Measurements from ENCODE around the gene PAPOLB. TPM values are rescaled to one million over a fixed set of nuclear protein-coding genes. Genes with fewer than 3 reads are reported as not detected.

PAPOLB gene
- total RNA-seq, 2 experiments from 2014 or later: not detected

GRCh38 chr7:4885317-4885807 lies 23.5 kb upstream of the PAPOLB start:
- CTCF ChIA-PET: interaction anchor here (0.7 to 0.8 kb wide), 2 partner anchors 35 to 1546 kb away, joined by 3 read pairs; no protein-coding TSS in a partner anchor
- Mint-ChIP-seq H3K27ac (no peak overlapping the region), H3K4me3 (no peak overlapping the region), H3K4me1 (ENCODE audit: low read depth) (peaks cover 10% of the 10 kb centered on the region), H3K27me3 (ENCODE audit: low read depth) (peaks cover 29% of the 10 kb centered on the region), H3K9me3 (no peaks in the 10 kb centered on the region), H3K36me3 (ENCODE audit: low read depth) (no peaks in the 10 kb centered on the region)
- intact Hi-C loops (cut with micrococcal nuclease): no loop called here
- DNase-seq: no peak

DNA sequence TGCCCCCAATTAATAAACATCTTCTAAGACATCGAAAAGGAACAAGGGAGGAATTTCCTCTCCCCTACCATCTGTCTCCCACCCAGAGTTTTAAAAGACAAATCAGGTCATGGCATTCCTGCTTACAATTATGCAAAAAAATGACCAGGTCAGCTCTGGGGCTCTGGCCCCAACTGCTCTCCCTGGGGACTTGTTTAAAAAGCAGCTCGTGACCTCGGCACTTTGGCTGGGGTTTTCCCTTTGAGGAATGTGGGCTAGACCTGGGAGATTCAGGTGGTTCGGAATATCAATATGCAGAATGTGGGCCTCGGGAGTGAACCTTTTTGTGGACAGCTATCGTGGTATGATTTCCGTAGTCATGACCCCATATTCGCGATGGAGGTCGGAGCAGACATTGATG lies 22.3 kb upstream of the PAPOLB start:
- Mint-ChIP-seq H3K4me3 (no peak overlapping the region), H3K27me3 (ENCODE audit: low read depth) (peaks cover 35% of the 10 kb centered on the region), H3K36me3 (ENCODE audit: low read depth) (no peaks in the 10 kb centered on the region), H3K4me1 (ENCODE audit: low read depth) (peaks cover 10% of the 10 kb centered on the region), H3K9me3 (no peaks in the 10 kb centered on the region), H3K27ac (no peak overlapping the region)
- CTCF ChIA-PET: interaction anchor here (0.6 to 2.8 kb wide), 12 partner anchors 8 to 562 kb away, joined by 3 to 23 read pairs (median 4); no protein-coding TSS in a partner anchor
- intact Hi-C loops (cut with micrococcal nuclease): loop anchor here (5.0 kb wide), 1 partner anchor 202 kb away; the partner anchor contains the start of gene FOXK1
- no peak for DNase-seq

DNA sequence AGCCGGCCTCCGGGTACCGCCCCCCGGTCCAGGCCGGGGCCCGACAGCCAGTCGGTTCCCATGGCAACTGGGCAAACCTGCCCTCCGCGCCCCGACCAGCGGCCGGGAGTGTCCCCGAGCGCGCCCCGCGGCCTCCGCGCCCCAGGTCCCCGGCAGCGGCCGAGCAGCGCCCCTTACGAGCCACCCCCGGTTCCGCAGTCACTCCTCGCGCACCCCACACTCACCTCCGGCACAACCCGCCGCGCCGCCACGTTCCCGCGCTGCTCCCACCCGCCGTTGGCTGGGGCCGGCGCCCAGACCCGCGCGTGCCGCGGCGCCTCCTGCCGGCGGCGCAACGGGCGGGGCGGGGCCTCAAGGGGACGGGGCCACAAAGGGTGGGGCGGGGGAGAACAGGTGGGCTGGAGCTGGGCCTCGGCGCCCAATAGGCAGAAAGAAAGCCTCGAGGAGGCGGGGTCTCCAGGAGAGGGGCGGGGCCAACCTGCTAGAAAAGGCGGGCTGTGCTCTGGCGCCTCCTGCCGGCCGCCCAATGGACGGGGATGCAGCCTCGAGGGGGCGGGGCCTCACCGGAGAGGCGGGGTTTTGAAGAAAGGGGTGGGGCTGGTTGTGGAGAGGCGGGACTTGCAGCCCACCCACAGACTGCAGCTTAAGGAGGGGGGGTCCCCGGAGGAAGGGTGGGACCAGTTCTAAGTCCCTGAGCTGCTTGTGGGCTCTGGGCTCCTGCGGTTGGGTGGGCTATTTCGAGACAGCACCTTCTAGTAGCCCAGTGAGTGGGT lies 21.7 kb upstream of the PAPOLB start, which contains the start of gene RADIL:
Gene RADIL (minus strand): TSS at position 345 of the 773 bp plus-strand sequence. CDS start 5,577 bp downstream, outside the sequence.
- intact Hi-C loops (cut with micrococcal nuclease): loop anchor here (1.0 to 5.0 kb wide), 6 partner anchors 53 to 201 kb away; partner anchors contain the start of genes AP5Z1 and FOXK1
- peaks cover 36% of the 10 kb centered on the region for H3K27me3 Mint-ChIP-seq (ENCODE audit: low read depth)
- DNase-seq: peak; percentile 96

GRCh38 chr7:4883033-4883371 lies 21.2 kb upstream of the PAPOLB start:
- intact Hi-C loops (cut with micrococcal nuclease): loop anchor here (1.0 to 5.0 kb wide), 6 partner anchors 53 to 201 kb away; partner anchors contain the start of genes AP5Z1 and FOXK1
- peaks cover 10% of the 10 kb centered on the region for H3K4me1 Mint-ChIP-seq (ENCODE audit: low read depth)
- no peak overlapping the region for H3K27ac Mint-ChIP-seq
- no peaks in the 10 kb centered on the region for H3K36me3 Mint-ChIP-seq (ENCODE audit: low read depth)
- H3K9me3 Mint-ChIP-seq: no peaks in the 10 kb centered on the region
- peaks cover 36% of the 10 kb centered on the region for H3K27me3 Mint-ChIP-seq (ENCODE audit: low read depth)
- DNase-seq: no peak
- CTCF ChIA-PET: interaction anchor here (0.6 to 2.8 kb wide), 16 partner anchors 8 to 310 kb away, joined by 3 to 23 read pairs (median 3); no protein-coding TSS in a partner anchor
- H3K4me3 Mint-ChIP-seq: peak overlapping the region; percentile 56

More for the DNA sequence above, 21.7 kb upstream of the PAPOLB start, which contains the start of gene RADIL:
- no peaks in the 10 kb centered on the region for H3K36me3 Mint-ChIP-seq (ENCODE audit: low read depth)
- no peaks in the 10 kb centered on the region for H3K9me3 Mint-ChIP-seq
- CTCF ChIA-PET: interaction anchor here (0.6 to 2.8 kb wide), 16 partner anchors 8 to 561 kb away, joined by 3 to 23 read pairs (median 4); no protein-coding TSS in a partner anchor
- peak within 1 kb of the TSS; percentile 56 for H3K4me3 Mint-ChIP-seq
- peaks cover 10% of the 10 kb centered on the region for H3K4me1 Mint-ChIP-seq (ENCODE audit: low read depth)
- no peak within 1 kb of the TSS for H3K27ac Mint-ChIP-seq

GRCh38 chr7:4882169-4883032 lies 20.6 kb upstream of the PAPOLB start:
- intact Hi-C loops (cut with micrococcal nuclease): loop anchor here (1.0 to 5.0 kb wide), 6 partner anchors 52 to 200 kb away; partner anchors contain the start of genes AP5Z1 and FOXK1
- no peak for DNase-seq
- Mint-ChIP-seq H3K27me3 (ENCODE audit: low read depth) (peaks cover 34% of the 10 kb centered on the region), H3K27ac (no peak overlapping the region), H3K9me3 (no peaks in the 10 kb centered on the region), H3K4me3 (peak overlapping the region; percentile 56), H3K4me1 (ENCODE audit: low read depth) (peaks cover 10% of the 10 kb centered on the region), H3K36me3 (ENCODE audit: low read depth) (no peaks in the 10 kb centered on the region)
- CTCF ChIA-PET: interaction anchor here (0.5 to 2.8 kb wide), 10 partner anchors 8 to 310 kb away, joined by 3 to 23 read pairs (median 4); no protein-coding TSS in a partner anchor

GRCh38 chr7:4880218-4880617 lies 18.4 kb upstream of the PAPOLB start:
- DNase-seq: no peak

GRCh38 chr7:4879396-4880081 lies 17.7 kb upstream of the PAPOLB start:
- Mint-ChIP-seq H3K36me3 (ENCODE audit: low read depth) (no peaks in the 10 kb centered on the region), H3K9me3 (no peaks in the 10 kb centered on the region), H3K27me3 (ENCODE audit: low read depth) (peaks cover 30% of the 10 kb centered on the region), H3K4me3 (no peak overlapping the region), H3K27ac (no peak overlapping the region), H3K4me1 (ENCODE audit: low read depth) (peaks cover 10% of the 10 kb centered on the region)
- CTCF ChIA-PET: interaction anchor here (1.0 kb wide), 1 partner anchor 81 kb away, joined by 3 read pairs; no protein-coding TSS in a partner anchor
- no peak for DNase-seq
- intact Hi-C loops (cut with micrococcal nuclease): loop anchor here (5.0 kb wide), 1 partner anchor 197 kb away; the partner anchor contains the start of gene FOXK1

More at GRCh38 chr7:4880218-4880617, 18.4 kb upstream of the PAPOLB start:
- no peak overlapping the region for H3K27ac Mint-ChIP-seq
- H3K4me1 Mint-ChIP-seq (ENCODE audit: low read depth): peaks cover 10% of the 10 kb centered on the region
- H3K36me3 Mint-ChIP-seq (ENCODE audit: low read depth): no peaks in the 10 kb centered on the region
- H3K9me3 Mint-ChIP-seq: no peaks in the 10 kb centered on the region
- peaks cover 30% of the 10 kb centered on the region for H3K27me3 Mint-ChIP-seq (ENCODE audit: low read depth)
- CTCF ChIA-PET: interaction anchor here (1.0 kb wide), 1 partner anchor 81 kb away, joined by 3 read pairs; no protein-coding TSS in a partner anchor
- intact Hi-C loops (cut with micrococcal nuclease): loop anchor here (5.0 kb wide), 1 partner anchor 198 kb away; the partner anchor contains the start of gene FOXK1
- H3K4me3 Mint-ChIP-seq: no peak overlapping the region

DNA sequence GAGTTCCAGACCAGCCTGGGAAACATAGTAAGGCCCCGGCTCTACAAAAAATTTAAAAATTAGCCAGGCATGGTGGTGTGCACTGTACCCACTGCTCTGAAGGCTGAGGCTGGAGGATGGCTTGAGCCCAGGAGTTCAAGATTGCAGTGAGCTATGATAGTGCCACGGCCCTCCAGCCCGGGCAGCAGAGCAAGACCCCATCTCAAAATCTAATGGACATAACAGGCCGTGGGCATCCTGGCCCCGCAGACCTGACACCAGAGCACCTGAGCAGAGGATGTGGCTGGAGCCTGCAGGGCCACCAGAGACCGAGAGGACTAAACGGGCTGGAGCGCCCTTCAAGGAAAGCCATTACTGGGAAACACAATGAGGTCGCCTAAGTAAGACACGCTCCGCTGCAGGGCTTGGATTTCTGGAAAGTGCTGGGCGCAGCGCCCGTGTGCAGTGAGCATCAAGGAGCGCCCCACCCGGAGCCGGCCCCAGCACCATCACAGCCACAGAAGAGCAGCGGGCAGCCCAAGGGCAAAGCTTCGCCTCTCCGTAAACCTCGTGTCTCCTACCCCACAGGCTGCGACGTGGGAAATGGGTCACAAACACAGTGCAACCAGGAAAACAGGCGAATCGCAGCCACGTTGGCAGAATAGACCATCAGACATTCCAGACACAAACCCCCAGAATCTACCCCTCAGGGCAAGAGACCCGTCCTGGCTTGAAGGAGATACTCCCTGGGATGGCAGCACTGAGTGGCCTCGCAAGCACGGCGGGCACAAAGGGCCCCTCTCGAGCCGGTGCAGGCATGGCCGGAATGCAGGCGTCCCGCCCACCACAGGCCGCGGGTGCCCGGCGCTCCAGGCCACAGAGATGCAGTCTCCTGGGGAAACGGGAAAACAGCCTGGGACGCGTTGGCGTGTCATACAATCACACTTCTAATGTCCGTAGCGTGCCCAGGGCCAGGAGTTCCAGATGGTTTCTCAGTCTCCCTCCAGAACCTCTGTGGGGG lies 16.8 kb upstream of the PAPOLB start:
- Mint-ChIP-seq H3K4me1 (ENCODE audit: low read depth) (peaks cover 10% of the 10 kb centered on the region), H3K4me3 (no peak overlapping the region), H3K9me3 (no peaks in the 10 kb centered on the region), H3K36me3 (ENCODE audit: low read depth) (no peaks in the 10 kb centered on the region), H3K27me3 (ENCODE audit: low read depth) (peaks cover 26% of the 10 kb centered on the region), H3K27ac (no peak overlapping the region)
- intact Hi-C loops (cut with micrococcal nuclease): no loop called here
- CTCF ChIA-PET: interaction anchor here (1.1 kb wide), 1 partner anchor 717 kb away, joined by 5 read pairs; no protein-coding TSS in a partner anchor
- no peak for DNase-seq

DNA sequence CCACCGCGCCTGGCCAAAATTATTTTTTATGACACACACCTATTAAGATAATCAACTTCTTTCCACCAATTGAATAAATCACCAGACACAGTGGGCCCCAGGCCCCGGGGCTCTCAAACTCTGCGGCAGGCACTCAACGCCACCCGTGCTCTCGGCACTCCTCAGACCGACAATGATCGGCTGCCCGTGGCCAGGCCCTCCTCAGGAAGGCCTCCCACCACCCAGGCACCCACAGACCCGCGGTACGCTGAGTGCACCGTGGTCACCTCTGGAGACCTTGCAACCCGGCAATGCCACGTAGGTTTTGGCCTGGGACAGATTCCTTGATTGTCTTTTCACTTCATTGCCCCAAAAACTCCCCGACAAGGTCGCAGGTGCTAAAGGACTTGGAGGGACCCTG lies 14.8 kb upstream of the PAPOLB start:
- H3K4me1 Mint-ChIP-seq (ENCODE audit: low read depth): no peaks in the 10 kb centered on the region
- no peak overlapping the region for H3K27ac Mint-ChIP-seq
- CTCF ChIA-PET: no interaction called here
- H3K27me3 Mint-ChIP-seq (ENCODE audit: low read depth): peaks cover 22% of the 10 kb centered on the region
- DNase-seq: no peak
- intact Hi-C loops (cut with micrococcal nuclease): no loop called here
- no peak overlapping the region for H3K4me3 Mint-ChIP-seq
- no peaks in the 10 kb centered on the region for H3K9me3 Mint-ChIP-seq
- H3K36me3 Mint-ChIP-seq (ENCODE audit: low read depth): no peaks in the 10 kb centered on the region

DNA sequence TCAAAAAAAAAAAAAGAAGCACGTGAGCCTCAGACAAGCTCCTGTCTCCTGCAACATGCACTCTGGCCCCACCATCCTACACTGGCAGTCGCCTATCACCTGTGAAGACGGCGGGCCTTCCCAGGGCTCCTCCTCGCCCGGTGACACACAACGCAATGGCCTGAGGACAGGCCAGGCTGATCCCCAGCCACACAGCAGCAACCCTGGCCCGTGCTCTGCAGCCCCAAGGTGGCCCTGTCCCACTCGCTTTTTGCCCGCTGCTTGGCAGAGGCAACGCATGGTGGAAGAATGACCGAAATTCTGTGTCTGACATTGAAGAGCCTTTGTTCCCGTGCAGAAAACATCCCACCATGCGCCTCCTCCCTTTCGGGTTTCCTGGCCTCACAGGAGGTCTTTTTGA lies 13.6 kb upstream of the PAPOLB start:
- CTCF ChIA-PET: interaction anchor here (1.2 kb wide), 1 partner anchor 8 kb away, joined by 4 read pairs; the partner anchor contains the start of gene RADIL
- no peaks in the 10 kb centered on the region for H3K9me3 Mint-ChIP-seq
- intact Hi-C loops (cut with micrococcal nuclease): no loop called here
- H3K4me1 Mint-ChIP-seq (ENCODE audit: low read depth): peaks cover 4% of the 10 kb centered on the region
- no peaks in the 10 kb centered on the region for H3K36me3 Mint-ChIP-seq (ENCODE audit: low read depth)
- no peak overlapping the region for H3K27ac Mint-ChIP-seq
- peaks cover 24% of the 10 kb centered on the region for H3K27me3 Mint-ChIP-seq (ENCODE audit: low read depth)
- DNase-seq: no peak
- H3K4me3 Mint-ChIP-seq: no peak overlapping the region
